IPS-NIHi11 (cell line): ENCODE data around the gene OSBPL1A.

Experiments used
- DNase-seq: peaks from one replicate; pipeline ENCODE4 v3.0.0; 2012; ENCODE audit warnings: mixed read lengths, low spot score

OSBPL1A gene

DNA sequence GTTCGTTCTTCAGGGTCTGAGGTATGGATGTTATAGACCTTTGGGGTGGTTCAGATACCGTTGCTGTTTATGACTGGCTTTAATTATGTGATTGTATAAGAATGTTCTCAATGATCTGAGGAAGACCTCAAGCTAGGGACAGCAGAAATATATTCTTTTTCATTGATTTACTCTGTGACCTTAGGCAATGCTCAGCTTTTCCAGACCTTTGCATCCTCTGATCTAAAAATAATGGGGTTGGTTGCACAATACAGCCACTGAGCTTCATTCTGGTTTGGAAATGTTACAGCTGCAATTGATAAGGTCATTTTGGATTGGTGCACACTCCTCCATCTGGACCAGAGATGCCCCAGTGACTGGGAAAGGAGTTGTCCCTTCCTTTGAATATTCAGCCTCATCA, 276.0 kb downstream of the OSBPL1A start:
- no peak for DNase-seq

DNA sequence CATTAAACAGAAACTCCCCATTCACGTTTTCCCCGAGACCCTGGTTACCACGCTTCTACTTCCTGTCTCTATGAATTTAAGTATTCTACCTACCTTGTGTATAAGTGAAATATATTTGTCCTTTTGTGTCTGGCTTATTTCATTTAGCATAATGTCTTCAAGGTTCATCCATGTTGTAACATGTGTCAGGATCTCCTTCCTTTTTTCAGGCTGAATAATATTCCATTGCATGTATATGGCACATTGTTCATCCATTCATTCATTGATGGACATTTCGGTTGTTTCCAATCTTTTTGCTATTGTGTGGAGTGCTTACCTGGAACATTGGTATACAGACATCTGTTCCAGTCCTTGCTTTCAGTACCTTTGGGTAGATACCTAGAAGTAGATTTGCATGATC, 276.9 kb downstream of the OSBPL1A start:
- DNase-seq = no peak

DNA sequence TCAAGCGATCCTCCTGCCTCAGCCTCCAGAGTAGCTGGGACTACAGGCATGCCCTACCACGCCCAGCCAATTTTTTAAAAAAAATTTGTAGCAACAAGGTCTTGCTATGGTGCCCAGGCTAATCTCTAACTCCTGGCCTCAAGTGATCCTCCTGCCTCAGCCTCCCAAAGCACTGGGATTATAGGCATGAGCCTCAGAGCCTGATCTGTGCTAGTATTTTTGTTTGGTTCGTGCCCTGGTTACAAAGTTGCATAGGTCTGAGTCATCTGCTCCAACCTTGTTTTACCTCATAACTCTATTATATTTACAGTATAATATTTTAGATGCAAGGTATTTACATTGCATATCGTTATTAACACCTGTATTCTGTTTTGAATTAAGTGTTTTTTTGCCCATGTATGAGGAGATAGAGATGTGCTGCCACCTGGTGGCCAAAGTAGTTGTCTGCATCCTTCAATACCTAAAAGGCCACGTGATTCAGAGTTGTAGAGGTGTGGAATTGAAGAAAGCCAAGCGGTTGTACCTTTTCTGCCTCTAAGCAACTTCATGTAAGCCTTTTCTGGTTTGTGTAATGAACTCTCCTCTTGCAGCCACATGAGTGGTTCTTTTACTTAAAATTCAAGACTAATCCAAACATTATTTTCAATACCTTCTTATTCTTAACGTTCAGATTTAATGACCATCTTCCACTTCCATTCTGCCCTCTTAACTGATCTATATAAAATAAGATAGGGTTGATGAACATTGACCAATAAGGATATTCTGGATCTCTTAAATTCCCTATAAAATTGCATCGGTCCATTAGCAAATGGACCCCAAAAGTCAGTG, 278.7 kb downstream of the OSBPL1A start:
- DNase-seq = peak; percentile 76

DNA sequence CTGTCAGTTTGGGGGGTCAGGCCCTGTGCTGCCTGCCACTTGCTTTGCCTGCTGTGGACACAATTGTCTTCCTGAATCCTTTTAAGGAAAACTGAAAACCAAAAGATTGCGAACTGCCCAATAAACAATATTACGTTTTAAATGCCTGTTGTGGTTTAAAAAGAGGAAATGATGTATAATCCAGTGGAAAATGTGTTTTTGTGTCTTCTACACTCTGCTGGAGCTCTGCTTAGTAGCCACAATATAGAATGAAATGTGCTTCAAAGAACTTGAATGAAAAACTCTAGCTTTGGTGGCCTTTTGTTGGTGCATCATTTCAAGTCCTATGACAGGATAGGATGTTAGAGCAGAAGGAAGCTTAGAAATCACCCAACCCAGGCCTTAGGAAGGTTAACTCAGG, 282.0 kb downstream of the OSBPL1A start:
- no peak for DNase-seq

DNA sequence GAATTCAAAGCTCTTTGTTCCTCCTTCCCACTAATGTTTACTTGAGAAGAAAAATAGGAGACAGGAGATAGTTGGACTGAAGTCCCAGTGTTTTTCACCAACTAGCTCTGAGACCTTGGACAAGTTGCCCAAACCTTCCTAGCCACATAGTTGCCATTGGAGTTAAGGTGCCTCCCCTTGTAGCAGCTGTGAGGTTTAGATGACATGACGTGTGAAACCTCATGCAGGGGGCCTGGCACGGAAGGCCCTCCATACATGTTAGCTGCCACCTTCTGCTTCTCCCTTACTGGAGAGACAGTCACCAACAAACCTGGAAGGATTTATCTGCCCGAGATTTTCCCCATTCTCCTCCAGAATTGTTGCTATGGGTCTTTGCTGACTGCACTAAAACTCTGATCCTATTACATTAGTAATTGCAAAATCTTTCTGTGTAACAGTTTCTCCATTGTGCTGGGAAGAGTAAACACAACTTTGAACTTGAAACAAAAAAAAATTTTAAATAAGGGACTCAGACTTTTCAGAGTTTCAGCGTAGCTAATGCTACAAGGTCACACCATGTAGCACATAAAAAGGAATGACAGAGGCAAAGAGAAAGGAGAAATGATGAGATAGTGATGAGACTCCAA, 282.6 kb downstream of the OSBPL1A start:
- no peak for DNase-seq

DNA sequence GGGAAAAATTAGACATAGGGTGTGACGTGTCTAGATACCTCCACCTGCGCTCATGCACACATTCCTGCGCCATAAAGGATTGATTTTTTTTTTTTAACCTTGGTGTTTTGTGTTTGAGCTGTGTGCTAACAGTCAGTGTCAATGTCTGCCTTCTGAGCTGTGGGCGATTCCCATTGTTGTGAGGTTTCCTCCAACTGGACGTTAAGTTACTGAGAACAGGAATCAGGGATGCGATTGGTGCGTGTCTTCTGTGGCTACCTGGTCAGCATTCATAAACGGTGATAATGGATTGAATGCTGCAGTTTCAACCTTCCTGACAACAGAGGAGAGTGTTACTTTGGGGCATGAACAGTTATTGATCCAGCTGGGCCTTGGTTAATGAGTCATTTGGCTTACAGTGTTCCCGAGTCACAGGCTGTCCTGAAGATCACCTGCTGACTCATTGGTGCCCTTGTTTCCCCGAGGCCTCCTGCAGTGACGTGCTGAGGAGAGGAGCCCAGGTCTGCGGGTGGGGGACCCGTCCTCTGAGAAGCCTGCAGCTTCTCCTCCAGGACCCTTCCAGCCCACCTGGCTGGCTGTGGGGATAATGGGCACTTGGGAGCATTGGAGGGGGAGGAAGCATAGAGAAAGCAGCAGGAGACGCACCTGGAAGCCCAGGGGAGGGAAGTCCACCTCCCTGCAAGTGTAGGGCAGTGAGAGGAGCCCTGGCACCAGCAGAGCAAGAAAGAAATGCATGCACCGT, 284.6 kb downstream of the OSBPL1A start:
- no peak for DNase-seq

DNA sequence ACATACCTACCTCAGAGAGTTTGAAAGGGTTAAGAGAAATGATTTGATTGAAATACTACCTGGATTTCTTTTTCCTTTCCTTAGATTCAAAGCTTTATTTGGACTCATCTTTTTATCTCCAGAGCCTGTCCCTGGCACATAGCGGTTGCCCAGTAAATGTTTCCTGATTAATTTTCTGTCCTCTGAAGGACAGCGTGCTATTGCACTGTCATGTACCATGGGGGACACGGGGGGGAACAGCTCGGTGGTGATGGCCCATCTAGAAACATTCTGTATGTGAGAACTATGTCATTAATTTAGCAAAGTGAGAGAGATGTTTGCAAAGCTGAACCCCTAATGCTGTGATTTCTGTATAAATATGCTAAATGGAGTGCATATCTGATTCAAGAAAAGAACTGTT, 285.2 kb downstream of the OSBPL1A start:
- no peak for DNase-seq
